ENCODE results near the gene CLEC10A. TPM values are rescaled to one million over a fixed set of nuclear protein-coding genes. Genes with fewer than 3 reads are reported as not detected.

CLEC10A gene
- total and polyA plus RNA-seq, 2 donors (not counting 3 experiments of a cell fraction or from before 2014, with no cell fraction given) = 0.14 TPM; not detected in 1

GRCh38 chr17:7109461-7110322, 29.6 kb upstream of the CLEC10A start:
- CTCF ChIA-PET = interaction anchor here (0.6 to 1.7 kb wide), 3 partner anchors 23 to 1580 kb away, joined by 3 to 7 read pairs (median 3); no protein-coding TSS in a partner anchor
- DNase-seq (ENCODE audit: low read depth, low spot score) = no peak
- Histone ChIP-seq H3K27me3 (ENCODE audit: control insufficient read depth in 2 of 2, insufficient read depth in 2 of 2, low read length in 2 of 2) (peaks cover 0 to 1% of the 10 kb centered on the region in 2 experiments), H3K79me2 (ENCODE audit: control insufficient read depth, insufficient read depth, low read length) (no peaks in the 10 kb centered on the region), H3K27ac (ENCODE audit: insufficient read depth, low read depth, low read length) (no peak overlapping the region), H3K4me1 (ENCODE audit: control insufficient read depth, extremely low read depth, insufficient read depth, low read length) (no peaks in the 10 kb centered on the region), H3K9me1 (replicated peaks; ENCODE audit: control insufficient read depth, extremely low read depth, insufficient read depth, low read length) (no peaks in the 10 kb centered on the region), H3K9me3 (replicated peaks; ENCODE audit: control insufficient read depth, insufficient read depth, low read length) (no peaks in the 10 kb centered on the region), H3K36me3 (ENCODE audit: control insufficient read depth in 2 of 2, extremely low read depth in 1 of 2, insufficient read depth in 2 of 2, low read length in 2 of 2) (no peaks in the 10 kb centered on the region), H3K9ac (replicated peaks; ENCODE audit: extremely low read depth, insufficient read depth, low read length) (no peak overlapping the region), H4K20me1 (replicated peaks; ENCODE audit: control insufficient read depth, extremely low read depth, insufficient read depth, low read length) (no peaks in the 10 kb centered on the region), H2AFZ (ENCODE audit: low read depth, low read length) (no peak overlapping the region), H3K4me2 (ENCODE audit: insufficient read depth, low read length) (no peak overlapping the region), H3K4me3 (replicated peaks in 1 of 3; ENCODE audit: insufficient read depth in 1 of 3, low read depth in 1 of 3, low read length in 3 of 3) (no peak overlapping the region)
- dilution Hi-C loops (cut with MboI; ENCODE audit: extremely low pct_ligation_motif_present, low sequenced_read_pairs) = no loop called here
- no TSS peak for BruUV-seq (replicated peaks)
- intact Hi-C loops (cut with micrococcal nuclease) = no loop called here
- POLR2A ChIA-PET = interaction anchor here (0.6 kb wide), 1 partner anchor 52 kb away, joined by 4 read pairs; no protein-coding TSS in a partner anchor
- FAIRE-seq = no peak
- TF ChIP-seq POLR2AphosphoS5 (IDR thresholded peaks at IDR 0.05; ENCODE audit: insufficient read depth, low read depth, low read length) (no peak), JUN (IDR thresholded peaks at IDR 0.05; ENCODE audit: borderline replicate concordance, insufficient read depth, insufficient read length, low read depth) (no peak), EZH2 (IDR thresholded peaks at IDR 0.05; ENCODE audit: borderline replicate concordance, low read depth, low read length, severe bottlenecking) (no peak), FOS (IDR thresholded peaks at IDR 0.05; ENCODE audit: borderline replicate concordance, insufficient read depth, low read length) (no peak), MAX (IDR thresholded peaks at IDR 0.05; ENCODE audit: insufficient read depth, insufficient read length) (no peak), MYC (IDR thresholded peaks at IDR 0.05; ENCODE audit: low read depth, low read length) (no peak), POLR2A (IDR thresholded peaks at IDR 0.05; ENCODE audit: low read depth, low read length) (no peak), GATA2 (IDR thresholded peaks at IDR 0.05; ENCODE audit: insufficient read depth, insufficient read length, low read depth, low read length) (no peak), CTCF (IDR thresholded peaks at IDR 0.05; ENCODE audit: extremely low read depth in 1 of 2, insufficient read depth in 1 of 2, low read depth in 1 of 2, low read length in 2 of 2) (no peak)

All from endothelial cell of umbilical vein (primary cell).